Ovary (tissue), 9 donors: ENCODE data around the gene PPCDC. TPM values are rescaled to one million over a fixed set of nuclear protein-coding genes. Genes with fewer than 3 reads are reported as not detected.

Experiments used
- DNase-seq, 5 donors: peaks; one replicate each; pipeline ENCODE4 v3.0.0-alpha.2; 2019 to 2020
- H3K27ac ChIP-seq, 2 donors: fragments of 200-600 bp; one replicate each; pipeline versions ENCODE4 v1.5.1 to v1.8.0; 2019 to 2022
- H3K27me3 ChIP-seq: fragments of 200-600 bp; one replicate; pipeline ENCODE4 v1.8.0; 2022
- H3K36me3 ChIP-seq: fragments of 200-600 bp; sonication (generic); one replicate; pipeline ENCODE4 v1.5.1; 2019
- H3K4me1 ChIP-seq: one replicate; pipeline ENCODE4 v1.8.1; 2013; ENCODE audit warnings: mild to moderate bottlenecking, moderate library complexity; ENCODE audit not compliant: insufficient read depth
- H3K4me3 ChIP-seq: fragments of 200-600 bp; sonication (generic); one replicate; pipeline ENCODE4 v1.5.1; 2017
- H3K9me3 ChIP-seq, 2 donors: fragments of 200-600 bp in 1 of 2; sonication (generic) in 1 of 2; one replicate each; pipeline versions ENCODE4 v1.5.1 to v1.8.1; 2013 to 2019; ENCODE audit warnings: mild to moderate bottlenecking in 1 of 2, moderate library complexity in 1 of 2
- EP300 ChIP-seq: sonication (generic); formaldehyde crosslinking; IDR thresholded peaks from one replicate; pipeline ENCODE4 v1.6.1; 2017; ENCODE audit warnings: antibody characterized with exemption
- POLR2A ChIP-seq: fragments of 450-650 bp; IDR thresholded peaks from one replicate; pipeline ENCODE4 v1.6.1; 2017; ENCODE audit warnings: antibody characterized with exemption, mild to moderate bottlenecking, moderate library complexity
- WGBS, 3 donors: extraction: QIAGEN DNeasy Blood & Tissue Kit in 1 of 3; methylation state at CpG; one replicate each; pipeline versions ENCODE4 v1.1.5 to v1.1.7; 2013 to 2017; 5-methylcytosine and 5-hydroxymethylcytosine counted together
- intact Hi-C, 4 donors: fragments of 100-400 bp; cut with DNase I; formaldehyde crosslinking; loops; one replicate each; pipeline versions ENCODE4 v1.11.0 to v1.15.1; 2022 to 2023
- polyA plus RNA-seq, 2 donors: library from polyadenylated mRNA; stranded (reverse); fragments of 200-250 nt in 1 of 2; fragments of 350-450 nt in 1 of 2; fragmentation: Illumina TruSeq in 1 of 2; extraction: RNeasy Lipid Tissue Mini Kit (QIAGEN cat#74804) in 1 of 2; gene quantifications; one replicate each; pipeline ENCODE4 v1.2.3, GENCODE V29; 2013 to 2014
- total RNA-seq, 7 donors: library from RNA; depleted of rRNA in 2 of 7; stranded (reverse); fragments of >200 nt in 2 of 7; fragmentation: NEBNext Ultra II Directional in 3 of 7; extraction: Animal tissue kit (Norgen Biotek cat#: 25700) in 3 of 7; gene quantifications; one replicate each; pipeline versions ENCODE4 v1.1.0 to v1.2.4, GENCODE V29; 2016 to 2023
- TF ChIP-seq, protein P1 (sequence below), 3 donors: fragments of 450-650 bp in 2 of 3; fragments of 200-600 bp in 1 of 3; IDR thresholded peaks; one replicate each; pipeline versions ENCODE4 v1.5.1 to v1.8.0; 2016 to 2022; ENCODE audit warnings: antibody characterized with exemption in 3 of 3, mild to moderate bottlenecking in 1 of 3
- donor health status: DM: no; HTN: no; CAD: no; lungs with moderate emphysema.
- donor health status: DM: no; HTN: no; CAD: no.
- donor health status: Bipolar disorder and iron deficiency.
- donor health status: DM: yes; HTN: yes; CAD: no.
- donor health status: DM: no; HTN: no; CAD: no.
- donor health status: DM: yes; HTN: yes; CAD: no.

The PPCDC gene
- total and polyA plus RNA-seq, 9 donors, result 4.0 to 20.6 (median 9.7) TPM

DNA sequence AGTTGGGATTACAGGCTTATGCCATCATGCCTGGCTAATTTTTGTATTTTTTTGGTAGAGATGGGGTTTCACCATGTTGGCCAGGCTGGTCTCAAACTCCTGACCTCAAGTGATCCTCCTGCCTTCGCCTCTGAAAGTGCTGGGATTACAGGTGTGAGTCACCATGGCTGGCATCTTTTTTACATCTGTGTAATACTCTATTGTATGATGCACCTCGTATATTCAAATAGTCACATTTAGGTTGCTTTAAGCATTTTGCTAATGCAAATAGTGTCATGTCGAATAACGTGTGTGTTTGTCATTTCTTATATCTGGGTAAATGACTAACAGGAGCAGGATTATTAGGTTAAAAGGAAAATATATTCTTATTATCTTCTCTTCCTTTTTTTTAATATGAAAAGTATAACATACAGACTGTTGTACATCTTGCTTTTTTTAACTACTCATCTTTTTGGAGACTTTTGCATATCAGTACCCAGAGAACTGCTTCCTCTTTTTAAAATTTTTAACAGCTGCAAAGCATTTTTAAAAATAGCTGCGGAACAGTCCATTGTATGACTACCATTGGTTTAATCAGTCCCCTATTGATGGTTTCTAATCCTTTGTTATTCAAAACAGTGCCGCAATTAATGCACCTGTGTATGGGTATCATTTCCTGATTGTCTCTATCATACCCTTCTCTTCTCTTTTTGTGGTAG, 14.6 kb upstream of the PPCDC start:
- H3K9me3 ChIP-seq, result no peaks in the 10 kb centered on the region
- no peaks in the 10 kb centered on the region for H3K27me3 ChIP-seq
- TF ChIP-seq, protein P1, sequence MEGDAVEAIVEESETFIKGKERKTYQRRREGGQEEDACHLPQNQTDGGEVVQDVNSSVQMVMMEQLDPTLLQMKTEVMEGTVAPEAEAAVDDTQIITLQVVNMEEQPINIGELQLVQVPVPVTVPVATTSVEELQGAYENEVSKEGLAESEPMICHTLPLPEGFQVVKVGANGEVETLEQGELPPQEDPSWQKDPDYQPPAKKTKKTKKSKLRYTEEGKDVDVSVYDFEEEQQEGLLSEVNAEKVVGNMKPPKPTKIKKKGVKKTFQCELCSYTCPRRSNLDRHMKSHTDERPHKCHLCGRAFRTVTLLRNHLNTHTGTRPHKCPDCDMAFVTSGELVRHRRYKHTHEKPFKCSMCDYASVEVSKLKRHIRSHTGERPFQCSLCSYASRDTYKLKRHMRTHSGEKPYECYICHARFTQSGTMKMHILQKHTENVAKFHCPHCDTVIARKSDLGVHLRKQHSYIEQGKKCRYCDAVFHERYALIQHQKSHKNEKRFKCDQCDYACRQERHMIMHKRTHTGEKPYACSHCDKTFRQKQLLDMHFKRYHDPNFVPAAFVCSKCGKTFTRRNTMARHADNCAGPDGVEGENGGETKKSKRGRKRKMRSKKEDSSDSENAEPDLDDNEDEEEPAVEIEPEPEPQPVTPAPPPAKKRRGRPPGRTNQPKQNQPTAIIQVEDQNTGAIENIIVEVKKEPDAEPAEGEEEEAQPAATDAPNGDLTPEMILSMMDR (IDR thresholded peaks at IDR 0.05), result no peak
- TF ChIP-seq POLR2A (no peak), EP300 (no peak)
- intact Hi-C loops, result no loop called here
- no peak for DNase-seq
- H3K4me1 ChIP-seq, result no peaks in the 10 kb centered on the region
- H3K4me3 ChIP-seq, result no peak overlapping the region
- H3K27ac ChIP-seq, result no peak overlapping the region
- WGBS, 3 donors, result 88 to 91% (median 89%) methylated on average over 6 of the region's 6 CpGs
- no peaks in the 10 kb centered on the region for H3K36me3 ChIP-seq

DNA sequence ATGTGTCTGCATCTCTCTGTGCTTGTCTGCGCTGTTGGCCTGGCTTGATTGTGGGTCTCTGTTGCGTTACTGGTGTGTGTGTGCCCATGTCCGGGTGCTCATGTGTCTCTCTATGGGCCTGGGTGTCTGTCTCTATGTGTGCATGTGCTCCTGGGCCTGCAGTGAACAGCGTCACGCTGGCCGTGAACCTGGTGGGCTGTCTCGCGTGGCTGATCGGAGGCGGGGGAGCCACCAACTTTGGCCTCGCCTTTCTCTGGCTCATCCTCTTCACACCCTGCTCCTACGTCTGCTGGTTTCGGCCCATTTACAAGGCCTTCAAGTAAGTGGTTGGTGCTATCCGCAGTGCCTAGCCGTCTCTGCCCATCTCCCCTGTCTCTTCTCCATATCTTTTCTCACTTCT, 7.0 kb upstream of the PPCDC start:
- TF ChIP-seq POLR2A, result no peak
- TF ChIP-seq, protein P1 (IDR thresholded peaks at IDR 0.05), result no peak
- TF ChIP-seq EP300, result no peak
- Histone ChIP-seq H3K36me3 (no peaks in the 10 kb centered on the region), H3K27ac (no peak overlapping the region), H3K4me1 (no peaks in the 10 kb centered on the region), H3K9me3 (no peaks in the 10 kb centered on the region), H3K4me3 (no peak overlapping the region), H3K27me3 (no peaks in the 10 kb centered on the region)
- no peak for DNase-seq
- 92 to 96% (median 92%) methylated on average over 15 of the region's 15 CpGs for WGBS, 3 donors
- intact Hi-C loops, result no loop called here

DNA sequence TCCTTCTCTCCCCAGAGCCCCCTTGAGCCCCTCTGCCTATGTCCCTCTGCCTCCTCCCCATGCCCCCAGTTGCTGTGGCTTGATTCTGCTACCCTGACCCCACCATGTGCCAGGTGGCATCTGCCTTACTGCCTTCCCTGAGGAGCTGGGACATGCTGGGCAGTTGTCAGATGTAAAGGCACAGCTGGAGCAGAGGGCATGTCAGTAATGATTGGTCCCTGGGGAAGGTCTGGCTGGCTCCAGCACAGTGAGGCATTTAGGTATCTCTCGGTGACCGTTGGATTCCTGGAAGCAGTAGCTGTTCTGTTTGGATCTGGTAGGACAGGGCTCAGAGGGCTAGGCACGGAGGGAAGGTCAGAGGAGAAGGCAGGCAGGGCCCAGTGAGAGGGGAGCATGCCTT, 3.5 kb upstream of the PPCDC start:
- H3K27ac ChIP-seq, result no peak overlapping the region
- intact Hi-C loops, result loop anchor here in 2 of 4 donors (5.0 to 10.0 kb wide), 2 partner anchors 63 to 285 kb away; partner anchors contain the start of gene RPP25 (in 1 of the 2)
- H3K4me3 ChIP-seq, result no peak overlapping the region
- 66 to 90% (median 87%) methylated on average over 3 of the region's 3 CpGs for WGBS, 3 donors
- no peak for DNase-seq
- H3K27me3 ChIP-seq, result no peaks in the 10 kb centered on the region
- H3K9me3 ChIP-seq, result no peaks in the 10 kb centered on the region
- no peaks in the 10 kb centered on the region for H3K36me3 ChIP-seq
- TF ChIP-seq, protein P1 (IDR thresholded peaks at IDR 0.05), result no peak
- no peak for TF ChIP-seq EP300
- TF ChIP-seq POLR2A, result no peak
- no peaks in the 10 kb centered on the region for H3K4me1 ChIP-seq

DNA sequence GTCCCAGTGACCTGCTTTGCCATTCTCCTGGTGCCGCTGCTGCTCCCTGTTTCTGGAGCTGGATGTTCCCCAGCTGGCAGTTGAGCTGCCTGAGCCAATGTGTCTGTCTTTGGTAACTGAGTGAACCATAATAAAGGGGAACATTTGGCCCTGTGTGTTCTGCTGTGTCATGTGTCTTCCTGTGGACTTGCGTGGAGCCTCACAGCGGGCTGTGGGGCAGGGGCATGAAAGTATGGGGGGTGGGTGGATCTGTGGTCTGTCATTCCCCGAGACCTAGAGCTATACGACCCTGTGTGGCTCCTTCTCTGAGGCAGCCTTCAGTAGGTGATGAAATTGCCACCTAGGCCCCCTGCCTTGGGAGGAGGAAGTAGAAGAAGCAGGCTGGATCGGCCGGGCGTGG, 2.0 kb upstream of the PPCDC start:
- Histone ChIP-seq H3K4me3 (no peak overlapping the region), H3K27me3 (no peaks in the 10 kb centered on the region), H3K9me3 (no peaks in the 10 kb centered on the region), H3K36me3 (no peaks in the 10 kb centered on the region), H3K27ac (no peak overlapping the region), H3K4me1 (no peaks in the 10 kb centered on the region)
- WGBS, 3 donors, result 81 to 83% (median 83%) methylated on average over 8 of the region's 8 CpGs
- intact Hi-C loops, result loop anchor here in 2 of 4 donors (5.0 to 10.0 kb wide), 2 partner anchors 64 to 283 kb away; partner anchors contain the start of gene RPP25 (in 1 of the 2)
- TF ChIP-seq, protein P1 (IDR thresholded peaks at IDR 0.05), result no peak
- TF ChIP-seq POLR2A (no peak), EP300 (no peak)
- no peak for DNase-seq
